ENCODE results near the gene TARBP2. TPM values are rescaled to one million over a fixed set of nuclear protein-coding genes. Genes with fewer than 3 reads are reported as not detected.
"Not testable (repeated sequence)": the region's sequence is repeated elsewhere in the genome, so short reads cannot be mapped to it uniquely, and the experiment has no call there.

The TARBP2 gene
- total RNA-seq, 2 donors from 2014 or later, result 36.6 to 66.9 TPM

DNA sequence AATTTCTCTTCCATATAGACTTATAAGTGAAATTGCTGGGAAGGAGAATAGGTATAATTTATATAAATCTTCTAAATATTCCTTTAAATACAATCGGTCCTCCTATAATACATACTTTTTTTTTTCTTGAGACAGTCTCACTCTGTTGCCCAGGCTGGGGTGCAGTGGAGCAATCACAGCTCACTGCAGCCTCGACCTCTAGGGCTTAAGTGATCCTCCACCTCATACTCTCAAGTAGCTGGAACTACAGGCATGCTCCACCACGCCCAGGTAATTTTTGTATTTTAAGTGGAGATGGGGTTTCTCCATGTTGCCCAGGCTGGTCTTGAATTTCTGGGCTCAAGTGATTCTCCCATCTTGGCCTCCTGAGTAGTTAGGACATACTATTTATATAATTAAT is 35.9 kb downstream of the TARBP2 start:
- WGBS, 2 donors, result 91 to 92% methylated on average over 3 of the region's 3 CpGs
- DNase-seq (no peak), ATAC-seq (no peak)
- peaks cover 11 to 32% of the 10 kb centered on the region in 2 donors for H3K36me3 ChIP-seq (replicated peaks in 1 of 2; ENCODE audit: insufficient read depth in 1 of 2, low read depth in 2 of 2)
- peaks cover 42% of the 10 kb centered on the region for H3K4me1 ChIP-seq
- peak overlapping the region in 1 of 4 donors; percentile 81 for H3K27ac ChIP-seq
- H3K4me3 ChIP-seq, result no peak overlapping the region
- no peaks in the 10 kb centered on the region for H3K9me3 ChIP-seq
- H3K27me3 ChIP-seq, result no peaks in the 10 kb centered on the region
- TF ChIP-seq POLR2A (IDR thresholded peaks at IDR 0.05), result no peak
- intact Hi-C loops (cut with DNase I), result no loop called here

DNA sequence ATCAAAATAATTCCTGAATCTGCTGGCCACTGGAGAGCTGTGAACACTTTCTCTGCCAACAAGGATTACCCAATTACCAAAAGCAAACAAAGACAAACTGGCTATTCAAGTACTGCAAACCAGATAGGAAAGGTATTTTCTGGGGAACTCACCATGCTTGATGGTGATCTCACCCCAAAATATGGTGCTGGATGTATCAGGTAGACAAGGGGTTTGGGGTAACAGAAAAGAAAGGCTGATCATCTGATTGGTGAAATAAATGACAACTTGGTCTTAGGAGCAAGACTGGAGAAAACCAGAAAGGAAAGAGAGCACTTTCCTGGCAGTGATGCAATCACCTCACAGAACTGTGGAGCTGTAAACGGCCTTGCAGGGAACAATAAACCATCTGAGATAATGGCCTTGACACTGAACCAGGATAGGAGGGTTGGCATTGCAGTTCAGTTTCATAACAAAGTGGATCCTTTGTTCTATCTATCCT is 37.2 kb downstream of the TARBP2 start:
- TF ChIP-seq, protein P1, sequence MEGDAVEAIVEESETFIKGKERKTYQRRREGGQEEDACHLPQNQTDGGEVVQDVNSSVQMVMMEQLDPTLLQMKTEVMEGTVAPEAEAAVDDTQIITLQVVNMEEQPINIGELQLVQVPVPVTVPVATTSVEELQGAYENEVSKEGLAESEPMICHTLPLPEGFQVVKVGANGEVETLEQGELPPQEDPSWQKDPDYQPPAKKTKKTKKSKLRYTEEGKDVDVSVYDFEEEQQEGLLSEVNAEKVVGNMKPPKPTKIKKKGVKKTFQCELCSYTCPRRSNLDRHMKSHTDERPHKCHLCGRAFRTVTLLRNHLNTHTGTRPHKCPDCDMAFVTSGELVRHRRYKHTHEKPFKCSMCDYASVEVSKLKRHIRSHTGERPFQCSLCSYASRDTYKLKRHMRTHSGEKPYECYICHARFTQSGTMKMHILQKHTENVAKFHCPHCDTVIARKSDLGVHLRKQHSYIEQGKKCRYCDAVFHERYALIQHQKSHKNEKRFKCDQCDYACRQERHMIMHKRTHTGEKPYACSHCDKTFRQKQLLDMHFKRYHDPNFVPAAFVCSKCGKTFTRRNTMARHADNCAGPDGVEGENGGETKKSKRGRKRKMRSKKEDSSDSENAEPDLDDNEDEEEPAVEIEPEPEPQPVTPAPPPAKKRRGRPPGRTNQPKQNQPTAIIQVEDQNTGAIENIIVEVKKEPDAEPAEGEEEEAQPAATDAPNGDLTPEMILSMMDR (IDR thresholded peaks at IDR 0.05), result peak in 1 of 7 experiments; percentile 7
- TF ChIP-seq POLR2A (IDR thresholded peaks at IDR 0.05), result peak in 1 of 3 donors; percentile 7
- Histone ChIP-seq H3K4me3 (no peak overlapping the region), H3K4me1 (peaks cover 30% of the 10 kb centered on the region), H3K27me3 (no peaks in the 10 kb centered on the region), H3K27ac (peak overlapping the region; percentile 33 to 81 (median 76)), H3K36me3 (replicated peaks in 1 of 2; ENCODE audit: insufficient read depth in 1 of 2, low read depth in 2 of 2) (peaks cover 8 to 31% of the 10 kb centered on the region in 2 donors), H3K9me3 (no peaks in the 10 kb centered on the region)
- intact Hi-C loops (cut with DNase I), result no loop called here
- DNase-seq (peak; percentile 28 to 61 (median 33)), ATAC-seq (peak; percentile 94)
- 0 to 4% methylated on average over 1 of the region's 1 CpG for WGBS, 2 donors

DNA sequence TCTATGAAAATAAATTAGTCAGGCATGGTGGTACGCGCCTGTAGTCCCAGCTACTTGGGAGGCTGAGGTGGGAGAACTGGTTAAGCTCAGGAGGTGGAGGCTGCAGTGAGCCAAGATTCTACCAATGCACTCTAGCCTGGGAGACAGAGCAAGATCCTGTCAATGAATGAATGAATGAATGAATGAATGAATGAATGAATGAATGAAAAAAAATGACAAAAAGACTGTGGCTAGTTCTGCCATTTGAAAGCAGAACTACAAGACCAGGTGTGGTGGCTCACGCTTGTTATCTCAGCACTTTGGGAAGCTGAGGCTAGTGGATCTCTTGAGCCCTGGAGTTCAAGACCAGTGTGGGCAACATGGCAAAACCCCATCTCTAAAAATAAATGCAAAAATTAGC is 38.4 kb downstream of the TARBP2 start:
- peaks cover 34% of the 10 kb centered on the region for H3K4me1 ChIP-seq
- ATAC-seq (no peak), DNase-seq (no peak)
- H3K4me3 ChIP-seq, result no peak overlapping the region
- H3K9me3 ChIP-seq, result no peaks in the 10 kb centered on the region
- TF ChIP-seq, protein P1 (IDR thresholded peaks at IDR 0.05), result no peak
- no peak for TF ChIP-seq POLR2A (IDR thresholded peaks at IDR 0.05)
- intact Hi-C loops (cut with DNase I), result no loop called here
- H3K36me3 ChIP-seq (replicated peaks in 1 of 2; ENCODE audit: insufficient read depth in 1 of 2, low read depth in 2 of 2), result peaks cover 0 to 21% of the 10 kb centered on the region in 2 donors
- peak overlapping the region; percentile 33 to 81 (median 76) for H3K27ac ChIP-seq
- 92 to 100% methylated on average over 3 of the region's 3 CpGs for WGBS, 2 donors
- H3K27me3 ChIP-seq, result no peaks in the 10 kb centered on the region

DNA sequence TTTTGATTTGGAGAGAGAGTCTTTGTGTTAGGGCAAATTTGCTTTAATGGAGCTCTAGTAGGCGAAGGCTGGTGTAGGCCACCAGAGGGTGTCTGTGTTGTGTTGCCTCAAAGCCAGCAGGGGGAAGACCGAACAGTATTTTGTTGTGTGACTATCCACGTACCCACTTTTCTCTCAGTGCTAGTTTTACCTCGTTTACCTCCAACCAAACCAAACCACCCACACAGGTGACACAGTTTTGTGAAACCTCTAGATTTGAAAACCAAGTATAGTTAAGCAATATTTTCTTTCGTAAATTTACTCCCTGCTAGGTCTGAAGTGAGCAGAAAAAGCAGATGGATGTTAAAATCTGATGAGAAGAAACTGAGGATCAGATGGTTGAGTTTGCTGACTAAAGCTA is 42.5 kb downstream of the TARBP2 start:
- Histone ChIP-seq H3K27me3 (no peaks in the 10 kb centered on the region), H3K4me1 (peaks cover 18% of the 10 kb centered on the region), H3K9me3 (no peaks in the 10 kb centered on the region), H3K27ac (peak overlapping the region in 3 of 4 donors; percentile 25 to 55 (median 43)), H3K36me3 (replicated peaks in 1 of 2; ENCODE audit: insufficient read depth in 1 of 2, low read depth in 2 of 2) (peaks cover 0 to 15% of the 10 kb centered on the region in 2 donors), H3K4me3 (no peak overlapping the region)
- WGBS, 2 donors, result 23 to 39% methylated on average over 5 of the region's 5 CpGs
- TF ChIP-seq POLR2A (IDR thresholded peaks at IDR 0.05), result no peak
- TF ChIP-seq, protein P1 (IDR thresholded peaks at IDR 0.05), result peak; percentile 37 to 97 (median 76)
- ATAC-seq (peak; percentile 76), DNase-seq (peak; percentile 45 to 70 (median 58))
- intact Hi-C loops (cut with DNase I), result loop anchor here (10.0 kb wide), 1 partner anchor 131 kb away; the partner anchor contains the start of gene ATP5MC2

DNA sequence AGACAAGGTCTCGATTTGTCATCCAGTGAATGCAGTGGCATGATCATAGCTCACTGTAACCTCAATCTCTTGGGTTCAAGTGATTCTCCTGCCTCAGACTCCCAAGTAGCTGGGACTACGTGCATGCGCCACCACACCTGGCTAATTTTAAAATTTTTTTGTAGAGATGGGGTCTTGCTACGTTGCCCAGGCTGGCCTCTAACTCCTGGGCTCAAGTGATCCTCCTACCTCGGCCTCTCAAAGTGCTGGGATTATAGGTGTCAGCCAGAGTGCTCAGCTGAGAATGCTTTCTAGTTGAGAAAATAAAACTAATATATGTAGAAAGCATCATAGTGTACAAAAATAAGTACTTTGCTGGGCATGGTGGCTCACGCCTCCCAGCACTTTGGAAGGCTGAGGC is 47.3 kb downstream of the TARBP2 start:
- H3K4me3 ChIP-seq, DNase-seq, H3K9me3 ChIP-seq, H3K4me1 ChIP-seq, ATAC-seq, H3K27ac ChIP-seq, H3K27me3 ChIP-seq: not testable (repeated sequence)
- peaks cover 0 to 13% of the 10 kb centered on the region in 2 donors for H3K36me3 ChIP-seq (replicated peaks in 1 of 2; ENCODE audit: insufficient read depth in 1 of 2, low read depth in 2 of 2)
- intact Hi-C loops (cut with DNase I), result loop anchor here (10.0 kb wide), 1 partner anchor 126 kb away; the partner anchor contains the start of gene ATP5MC2
- WGBS, 2 donors, result 96 to 98% methylated on average over 6 of the region's 6 CpGs

DNA sequence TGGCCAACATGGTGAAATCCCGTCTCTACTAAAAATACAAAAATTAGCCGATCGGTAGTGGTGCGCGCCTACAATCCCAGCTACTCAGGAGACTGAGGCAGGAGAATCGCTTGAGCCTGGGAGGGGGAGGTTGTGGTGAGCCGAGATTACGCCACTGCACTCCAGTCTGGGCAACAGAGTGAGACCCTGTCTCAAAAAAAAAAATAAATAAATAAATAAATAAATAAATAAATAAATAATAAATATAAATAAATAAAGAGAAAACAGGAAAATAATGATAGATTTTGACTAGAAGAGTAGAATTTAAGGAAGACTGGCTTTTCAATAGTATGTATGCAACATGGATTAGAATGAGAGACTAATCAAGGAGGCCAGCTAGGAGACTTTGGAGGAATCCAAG is 49.0 kb downstream of the TARBP2 start:
- 97 to 99% methylated on average over 8 of the region's 8 CpGs for WGBS, 2 donors
- ATAC-seq; H3K27me3 ChIP-seq; H3K4me3 ChIP-seq; H3K9me3 ChIP-seq; DNase-seq; H3K4me1 ChIP-seq; intact Hi-C loops (cut with DNase I); H3K27ac ChIP-seq: not testable (repeated sequence)
- peaks cover 0 to 13% of the 10 kb centered on the region in 2 donors for H3K36me3 ChIP-seq (replicated peaks in 1 of 2; ENCODE audit: insufficient read depth in 1 of 2, low read depth in 2 of 2)

Data from body of pancreas (tissue), 4 donors.